Osteoblast (primary cell): ENCODE data around the gene NDUFA13. TPM values are rescaled to one million over a fixed set of nuclear protein-coding genes. Genes with fewer than 3 reads are reported as not detected.
"Not testable (repeated sequence)": the region's sequence is repeated elsewhere in the genome, so short reads cannot be mapped to it uniquely, and the experiment has no call there.

Source experiments
- DNase-seq: peaks from one replicate; pipeline ENCODE4 v3.0.0; 2011; ENCODE audit warnings: low spot score, mixed read lengths; ENCODE audit not compliant: insufficient read length; ENCODE audit errors: missing footprints
- H2AFZ ChIP-seq: 2 replicates; pipeline ENCODE4 v1.6.0; 2011; ENCODE audit warnings: mild to moderate bottlenecking, low read length
- H3K27ac ChIP-seq: 2 replicates; pipeline ENCODE4 v1.5.1; 2011; ENCODE audit warnings: mild to moderate bottlenecking, low read depth, low read length, moderate library complexity
- H3K27me3 ChIP-seq: 2 replicates; pipeline ENCODE4 v1.6.0; 2012; ENCODE audit warnings: mild to moderate bottlenecking, control low read depth, inconsistent platforms, low read length, moderate library complexity; ENCODE audit not compliant: insufficient read depth
- H3K36me3 ChIP-seq: 2 replicates; pipeline ENCODE4 v1.5.1; 2011; ENCODE audit warnings: mild to moderate bottlenecking, low read length, control low read depth, moderate library complexity; ENCODE audit not compliant: insufficient read depth
- H3K4me1 ChIP-seq: 2 replicates; pipeline ENCODE4 v1.5.1; 2011; ENCODE audit warnings: mild to moderate bottlenecking, low read length, control low read depth, moderate library complexity; ENCODE audit not compliant: insufficient read depth
- H3K4me2 ChIP-seq: 2 replicates; pipeline ENCODE4 v1.6.0; 2011; ENCODE audit warnings: mild to moderate bottlenecking, low read length; ENCODE audit not compliant: insufficient read depth
- H3K4me3 ChIP-seq: fragments of 200-600 bp; sonication (generic); 3 replicates; pipeline ENCODE4 v1.5.1; 2012; ENCODE audit warnings: mild to moderate bottlenecking, low read length, inconsistent platforms; ENCODE audit not compliant: insufficient read depth
- H3K79me2 ChIP-seq: 2 replicates; pipeline ENCODE4 v1.6.0; 2012; ENCODE audit warnings: mild to moderate bottlenecking, low read length, control low read depth, inconsistent platforms; ENCODE audit not compliant: insufficient read depth
- H3K9me3 ChIP-seq: 2 replicates; pipeline ENCODE4 v1.5.1; 2011; ENCODE audit warnings: low read depth, low read length, control low read depth
- H4K20me1 ChIP-seq: 2 replicates; pipeline ENCODE4 v1.6.0; 2012; ENCODE audit warnings: mild to moderate bottlenecking, low read length, control low read depth; ENCODE audit not compliant: insufficient read depth
- CTCF ChIP-seq: IDR thresholded peaks from 2 replicates; pipeline ENCODE4 v1.5.1; 2011; ENCODE audit warnings: mild to moderate bottlenecking, low read depth, low read length, moderate library complexity; ENCODE audit errors: extremely low read depth
- total RNA-seq: library from RNA; depleted of rRNA; stranded (reverse); fragments of >200 nt; gene quantifications from 2 replicates; pipeline ENCODE4 v1.2.3, GENCODE V29; 2012

Gene NDUFA13
- 160 and 202 TPM in 2 replicates for total RNA-seq

- TF ChIP-seq CTCF, result peak; percentile 17
- DNase-seq, result peak; percentile 98
- peaks cover 19% of the 10 kb centered on the region for H3K36me3 ChIP-seq
- H3K4me1 ChIP-seq, result peaks cover 12% of the 10 kb centered on the region
- H3K9me3 ChIP-seq, result peaks cover 3% of the 10 kb centered on the region
- H3K79me2 ChIP-seq, result peaks cover 46% of the 10 kb centered on the region
- H3K4me3 ChIP-seq, result peak within 1 kb of the TSS; percentile 97
- peaks cover 8% of the 10 kb centered on the region for H4K20me1 ChIP-seq
- H2AFZ ChIP-seq, result peak within 1 kb of the TSS; percentile 96
- H3K27me3 ChIP-seq, result no peaks in the 10 kb centered on the region
- peak within 1 kb of the TSS; percentile 98 for H3K4me2 ChIP-seq
- peak within 1 kb of the TSS; percentile 77 for H3K27ac ChIP-seq
These were observed at the start of gene NDUFA13 for GRCh38 chr19:19515642-19516519. NDUFA13 (plus strand) TSS chr19:19516225; CDS start chr19:19516239, 14 bp downstream.

- Histone ChIP-seq H3K79me2 (peaks cover 93% of the 10 kb centered on the region), H3K9me3 (peaks cover 8% of the 10 kb centered on the region)
- no peak for TF ChIP-seq CTCF
These were observed 47.5 kb upstream of the NDUFA13 start for GRCh38 chr19:19468424-19469050.

GRCh38 chr19:19470579-19470978 lies 45.4 kb upstream of the NDUFA13 start:
- H3K79me2 ChIP-seq, result peaks cover 92% of the 10 kb centered on the region
- no peak overlapping the region for H3K4me3 ChIP-seq
- no peaks in the 10 kb centered on the region for H3K27me3 ChIP-seq
- no peak overlapping the region for H3K27ac ChIP-seq
- TF ChIP-seq CTCF, result no peak
- peaks cover 33% of the 10 kb centered on the region for H3K36me3 ChIP-seq
- peaks cover 8% of the 10 kb centered on the region for H3K9me3 ChIP-seq
- no peak overlapping the region for H2AFZ ChIP-seq
- no peak overlapping the region for H3K4me2 ChIP-seq
- H3K4me1 ChIP-seq, result no peaks in the 10 kb centered on the region
- DNase-seq, result no peak
- H4K20me1 ChIP-seq, result peaks cover 10% of the 10 kb centered on the region

More at GRCh38 chr19:19468424-19469050, 47.5 kb upstream of the NDUFA13 start:
- DNase-seq, result no peak
- H2AFZ ChIP-seq, result no peak overlapping the region
- H3K4me2 ChIP-seq, result no peak overlapping the region
- H3K27me3 ChIP-seq, result no peaks in the 10 kb centered on the region
- H3K4me3 ChIP-seq, result no peak overlapping the region
- peaks cover 9% of the 10 kb centered on the region for H3K4me1 ChIP-seq
- H3K36me3 ChIP-seq, result peaks cover 41% of the 10 kb centered on the region
- H3K27ac ChIP-seq, result no peak overlapping the region
- H4K20me1 ChIP-seq, result peaks cover 2% of the 10 kb centered on the region

- no peaks in the 10 kb centered on the region for H3K4me1 ChIP-seq
- no peak overlapping the region for H3K27ac ChIP-seq
- H2AFZ ChIP-seq, result no peak overlapping the region
- no peaks in the 10 kb centered on the region for H3K27me3 ChIP-seq
- H3K36me3 ChIP-seq, result peaks cover 22% of the 10 kb centered on the region
- peaks cover 92% of the 10 kb centered on the region for H3K79me2 ChIP-seq
- H3K4me3 ChIP-seq, result no peak overlapping the region
- DNase-seq, result no peak
- no peak overlapping the region for H3K4me2 ChIP-seq
- TF ChIP-seq CTCF, result no peak
- H3K9me3 ChIP-seq, result peaks cover 8% of the 10 kb centered on the region
- peaks cover 13% of the 10 kb centered on the region for H4K20me1 ChIP-seq
These were observed 44.3 kb upstream of the NDUFA13 start for GRCh38 chr19:19471682-19472081.

GRCh38 chr19:19472106-19472505 lies 43.9 kb upstream of the NDUFA13 start:
- H3K27ac ChIP-seq, H3K9me3 ChIP-seq, DNase-seq, H2AFZ ChIP-seq, H3K4me2 ChIP-seq, H3K4me1 ChIP-seq, H3K4me3 ChIP-seq, H3K27me3 ChIP-seq: not testable (repeated sequence)
- H4K20me1 ChIP-seq, result peaks cover 14% of the 10 kb centered on the region
- peaks cover 94% of the 10 kb centered on the region for H3K79me2 ChIP-seq
- peaks cover 19% of the 10 kb centered on the region for H3K36me3 ChIP-seq
